Tibial artery (tissue), 4 donors: ENCODE measurements around the gene RIOK1.

Experiments used
- DNase-seq, 2 donors: peaks; one replicate each; pipeline ENCODE4 v3.0.0-alpha.2; 2019
- H3K27ac ChIP-seq, 2 donors: fragments of 200-600 bp; sonication (generic) in 1 of 2; 1 replicate in 1 of 2; 2 replicates in 1 of 2; pipeline ENCODE4 v1.5.1; 2018 to 2019; ENCODE audit warnings: mild to moderate bottlenecking in 1 of 2
- H3K27me3 ChIP-seq, 2 donors: fragments of 200-600 bp; sonication (generic) in 1 of 2; one replicate each; pipeline versions ENCODE4 v1.5.1 to v1.6.0; 2016 to 2019
- H3K36me3 ChIP-seq, 3 donors: fragments of 200-600 bp; sonication (generic) in 2 of 3; one replicate each; pipeline ENCODE4 v1.5.1; 2016 to 2019; ENCODE audit warnings: mild to moderate bottlenecking in 2 of 3
- H3K4me1 ChIP-seq, 4 donors: fragments of 200-600 bp; sonication (generic) in 2 of 4; 1 replicate in 3 of 4; 2 replicates in 1 of 4; pipeline ENCODE4 v1.5.1; 2016 to 2019
- H3K4me3 ChIP-seq, 2 donors: fragments of 200-600 bp; sonication (generic) in 1 of 2; 1 replicate in 1 of 2; 2 replicates in 1 of 2; pipeline ENCODE4 v1.5.1; 2018 to 2019; ENCODE audit warnings: mild to moderate bottlenecking in 2 of 2
- H3K9me3 ChIP-seq, 3 donors: fragments of 200-600 bp; sonication (generic) in 1 of 3; one replicate each; pipeline ENCODE4 v1.5.1; 2016 to 2019
- intact Hi-C: fragments of 100-400 bp; cut with DNase I; formaldehyde crosslinking; loops from one replicate; pipeline ENCODE4 v1.15.0; 2023; ENCODE audit warnings: low total_unique reads
- TF ChIP-seq, protein P1 (sequence below), 2 experiments: fragments of 200-600 bp in 1 of 2; fragments of 450-650 bp in 1 of 2; IDR thresholded peaks; one replicate each; pipeline ENCODE4 v1.5.1; 2017 to 2019; ENCODE audit warnings: antibody characterized with exemption in 2 of 2, mild to moderate bottlenecking in 1 of 2, moderate library complexity in 1 of 2

RIOK1 gene

GRCh38 chr6:7367408-7367807 lies 22.2 kb upstream of the RIOK1 start:
- Histone ChIP-seq H3K36me3 (no peaks in the 10 kb centered on the region), H3K4me1 (no peaks in the 10 kb centered on the region), H3K4me3 (no peak overlapping the region), H3K27ac (no peak overlapping the region), H3K27me3 (no peaks in the 10 kb centered on the region), H3K9me3 (no peaks in the 10 kb centered on the region)
- no peak for DNase-seq
- TF ChIP-seq, protein P1, sequence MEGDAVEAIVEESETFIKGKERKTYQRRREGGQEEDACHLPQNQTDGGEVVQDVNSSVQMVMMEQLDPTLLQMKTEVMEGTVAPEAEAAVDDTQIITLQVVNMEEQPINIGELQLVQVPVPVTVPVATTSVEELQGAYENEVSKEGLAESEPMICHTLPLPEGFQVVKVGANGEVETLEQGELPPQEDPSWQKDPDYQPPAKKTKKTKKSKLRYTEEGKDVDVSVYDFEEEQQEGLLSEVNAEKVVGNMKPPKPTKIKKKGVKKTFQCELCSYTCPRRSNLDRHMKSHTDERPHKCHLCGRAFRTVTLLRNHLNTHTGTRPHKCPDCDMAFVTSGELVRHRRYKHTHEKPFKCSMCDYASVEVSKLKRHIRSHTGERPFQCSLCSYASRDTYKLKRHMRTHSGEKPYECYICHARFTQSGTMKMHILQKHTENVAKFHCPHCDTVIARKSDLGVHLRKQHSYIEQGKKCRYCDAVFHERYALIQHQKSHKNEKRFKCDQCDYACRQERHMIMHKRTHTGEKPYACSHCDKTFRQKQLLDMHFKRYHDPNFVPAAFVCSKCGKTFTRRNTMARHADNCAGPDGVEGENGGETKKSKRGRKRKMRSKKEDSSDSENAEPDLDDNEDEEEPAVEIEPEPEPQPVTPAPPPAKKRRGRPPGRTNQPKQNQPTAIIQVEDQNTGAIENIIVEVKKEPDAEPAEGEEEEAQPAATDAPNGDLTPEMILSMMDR (IDR thresholded peaks at IDR 0.05) = no peak
- intact Hi-C loops = no loop called here

DNA sequence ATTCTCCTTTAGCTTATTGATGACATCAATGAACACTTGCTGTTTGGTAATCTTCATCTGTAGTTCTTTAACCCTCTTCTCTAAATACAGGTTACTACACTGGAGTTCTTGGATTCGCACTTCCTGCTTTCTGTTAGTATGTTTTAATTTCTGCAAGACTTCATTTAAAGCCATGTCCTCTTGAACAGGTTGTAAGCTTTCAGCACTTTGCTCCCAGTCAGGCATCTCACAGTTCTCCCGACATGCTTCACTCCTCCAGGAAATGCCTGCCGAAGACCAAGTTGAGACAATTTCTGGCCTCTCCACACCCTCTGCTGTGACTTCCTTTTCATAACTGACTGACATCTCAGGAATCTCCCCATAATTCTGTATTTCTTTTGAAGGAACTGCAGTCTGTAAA lies 15.9 kb upstream of the RIOK1 start:
- intact Hi-C loops = no loop called here
- H3K27ac ChIP-seq = no peak overlapping the region
- H3K9me3 ChIP-seq = no peaks in the 10 kb centered on the region
- H3K4me1 ChIP-seq = no peaks in the 10 kb centered on the region
- no peak overlapping the region for H3K4me3 ChIP-seq
- H3K36me3 ChIP-seq = no peaks in the 10 kb centered on the region
- TF ChIP-seq, protein P1 (IDR thresholded peaks at IDR 0.05) = no peak
- no peak for DNase-seq
- H3K27me3 ChIP-seq = peaks cover 0 to 9% of the 10 kb centered on the region in 2 donors

DNA sequence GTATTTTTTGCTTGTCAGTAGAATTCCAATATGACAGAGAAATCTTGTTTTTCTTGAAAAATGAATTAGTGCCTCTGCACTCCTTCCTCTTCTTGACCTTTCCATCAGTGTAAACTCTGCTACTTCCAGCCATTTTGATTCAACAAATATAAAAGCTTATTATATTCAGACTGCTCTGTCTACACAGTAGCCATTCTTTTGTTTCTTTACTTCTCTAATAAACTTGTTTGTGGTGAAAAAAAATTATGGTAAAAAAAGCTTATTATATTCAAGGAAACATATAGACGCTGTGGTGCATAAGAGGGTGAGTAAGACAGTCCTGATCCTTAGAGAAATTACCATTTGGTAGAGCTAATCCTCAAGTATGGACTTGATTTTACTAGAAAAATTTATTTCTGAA lies 11.6 kb upstream of the RIOK1 start:
- H3K4me1 ChIP-seq = no peaks in the 10 kb centered on the region
- H3K4me3 ChIP-seq = no peak overlapping the region
- DNase-seq = no peak
- TF ChIP-seq, protein P1 (IDR thresholded peaks at IDR 0.05) = no peak
- H3K9me3 ChIP-seq = no peaks in the 10 kb centered on the region
- no peak overlapping the region for H3K27ac ChIP-seq
- H3K27me3 ChIP-seq = peaks cover 0 to 9% of the 10 kb centered on the region in 2 donors
- intact Hi-C loops = no loop called here
- no peaks in the 10 kb centered on the region for H3K36me3 ChIP-seq

DNA sequence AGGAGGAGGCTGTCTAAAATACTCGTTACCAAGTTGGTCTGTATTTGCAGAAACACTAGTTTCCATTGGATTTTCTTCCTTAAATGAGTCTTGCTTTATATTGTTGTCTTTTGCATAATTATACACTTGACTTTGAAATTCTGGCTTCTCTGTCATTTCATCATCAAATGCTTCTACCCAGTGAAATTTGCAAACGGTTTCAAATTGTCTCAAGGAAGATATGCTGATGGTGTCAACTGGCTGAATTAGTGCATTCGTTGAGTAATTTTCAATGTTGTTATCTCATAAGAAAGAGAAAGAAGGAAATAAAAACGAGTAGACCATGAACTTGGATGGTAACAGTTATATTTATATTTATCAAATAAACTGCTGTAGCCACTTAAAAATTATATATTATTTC lies 10.9 kb upstream of the RIOK1 start:
- Histone ChIP-seq H3K27ac (no peak overlapping the region), H3K4me3 (no peak overlapping the region), H3K27me3 (peaks cover 0 to 9% of the 10 kb centered on the region in 2 donors), H3K9me3 (no peaks in the 10 kb centered on the region), H3K36me3 (no peaks in the 10 kb centered on the region), H3K4me1 (no peaks in the 10 kb centered on the region)
- TF ChIP-seq, protein P1 (IDR thresholded peaks at IDR 0.05) = no peak
- DNase-seq = no peak
- intact Hi-C loops = no loop called here

GRCh38 chr6:7381092-7381491 lies 8.5 kb upstream of the RIOK1 start:
- H3K4me1 ChIP-seq = no peaks in the 10 kb centered on the region
- no peak for DNase-seq
- peaks cover 0 to 3% of the 10 kb centered on the region in 2 donors for H3K27me3 ChIP-seq
- no peaks in the 10 kb centered on the region for H3K36me3 ChIP-seq
- H3K27ac ChIP-seq = no peak overlapping the region
- TF ChIP-seq, protein P1 (IDR thresholded peaks at IDR 0.05) = no peak
- H3K9me3 ChIP-seq = no peaks in the 10 kb centered on the region
- no peak overlapping the region for H3K4me3 ChIP-seq
- intact Hi-C loops = no loop called here

GRCh38 chr6:7389162-7389450 lies 502 bp upstream of the RIOK1 start:
- intact Hi-C loops = no loop called here
- TF ChIP-seq, protein P1 (IDR thresholded peaks at IDR 0.05) = no peak
- H3K27ac ChIP-seq = peak overlapping the region; percentile 86 to 94
- H3K4me1 ChIP-seq = peaks cover 0 to 26% (median 9%) of the 10 kb centered on the region in 4 donors
- H3K36me3 ChIP-seq = peaks cover 0 to 10% (median 7%) of the 10 kb centered on the region in 3 donors
- H3K4me3 ChIP-seq = peak overlapping the region; percentile 85 to 87
- H3K9me3 ChIP-seq = no peaks in the 10 kb centered on the region
- H3K27me3 ChIP-seq = no peaks in the 10 kb centered on the region
- DNase-seq = peak in 1 of 2 donors; percentile 57
